8988T (cell line): ENCODE data around the gene TBRG4.

Experiments
- DNase-seq: peaks from one replicate; pipeline ENCODE4 v3.0.0; 2011

TBRG4 gene

GRCh38 chr7:45073031-45073785, 38.3 kb downstream of the TBRG4 start:
- DNase-seq = no peak

- DNase-seq = no peak
These were observed 39.1 kb downstream of the TBRG4 start for GRCh38 chr7:45072131-45073030.

GRCh38 chr7:45071528-45071927, 40.0 kb downstream of the TBRG4 start:
- DNase-seq = no peak

DNA sequence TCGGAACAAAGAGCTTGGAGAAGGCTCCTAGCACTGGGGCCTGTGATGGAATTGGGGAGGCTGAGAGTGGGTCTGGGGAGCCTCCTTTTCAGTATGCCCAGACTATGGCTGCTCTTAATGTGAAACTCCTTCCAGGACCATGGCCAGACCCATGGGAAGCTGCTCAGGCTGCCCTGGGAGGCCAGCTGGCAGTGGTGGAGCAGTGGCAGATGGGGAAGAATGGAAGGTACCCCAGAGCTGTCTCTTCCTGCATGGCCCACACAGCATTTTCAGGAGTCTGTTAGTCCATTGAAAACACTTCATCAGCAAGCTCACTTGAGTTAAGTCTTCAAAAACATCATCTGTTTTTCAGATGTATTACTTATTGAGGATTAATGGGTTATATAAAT, 41.2 kb downstream of the TBRG4 start:
- DNase-seq = no peak

- DNase-seq = no peak
These were observed 41.8 kb downstream of the TBRG4 start for GRCh38 chr7:45069444-45070253.

DNA sequence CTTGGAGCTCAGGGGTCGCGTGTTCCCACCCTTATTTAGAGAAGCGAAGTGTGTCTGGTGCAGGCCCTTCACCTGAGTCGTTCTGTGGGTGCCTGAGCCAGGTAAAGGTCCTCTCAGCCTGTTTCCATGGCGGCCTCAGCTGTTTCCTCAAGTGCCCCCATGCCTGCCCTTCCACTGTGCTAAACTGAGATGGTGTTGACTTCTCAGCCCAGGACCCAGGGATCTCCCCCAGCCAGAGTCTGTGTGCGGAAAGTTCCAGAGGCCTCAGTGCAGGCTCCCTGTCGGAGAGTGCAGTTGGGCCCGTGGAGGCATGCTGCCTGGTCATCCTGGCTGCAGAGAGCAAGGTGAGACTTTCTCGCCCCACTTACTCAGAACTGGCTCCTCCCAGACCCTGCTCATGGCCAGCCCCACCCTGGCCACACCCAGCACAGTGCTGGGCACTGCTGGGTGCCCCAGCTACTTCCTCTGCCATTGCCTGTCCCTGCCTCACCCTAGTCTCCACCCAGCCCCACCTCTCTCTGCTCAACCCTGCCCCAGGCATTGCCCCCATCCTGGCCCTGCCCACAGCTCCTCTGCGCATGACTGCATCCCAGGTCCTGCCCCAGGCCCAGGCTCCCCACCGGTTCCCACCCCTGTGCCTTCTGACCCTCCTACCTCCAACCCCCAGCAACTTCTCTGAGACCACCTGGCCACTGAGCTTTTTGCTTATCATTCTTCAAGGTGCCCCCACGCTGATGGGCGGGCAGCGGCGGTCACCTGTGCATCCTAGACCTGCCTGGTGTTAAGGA, 43.1 kb downstream of the TBRG4 start:
- no peak for DNase-seq

DNA sequence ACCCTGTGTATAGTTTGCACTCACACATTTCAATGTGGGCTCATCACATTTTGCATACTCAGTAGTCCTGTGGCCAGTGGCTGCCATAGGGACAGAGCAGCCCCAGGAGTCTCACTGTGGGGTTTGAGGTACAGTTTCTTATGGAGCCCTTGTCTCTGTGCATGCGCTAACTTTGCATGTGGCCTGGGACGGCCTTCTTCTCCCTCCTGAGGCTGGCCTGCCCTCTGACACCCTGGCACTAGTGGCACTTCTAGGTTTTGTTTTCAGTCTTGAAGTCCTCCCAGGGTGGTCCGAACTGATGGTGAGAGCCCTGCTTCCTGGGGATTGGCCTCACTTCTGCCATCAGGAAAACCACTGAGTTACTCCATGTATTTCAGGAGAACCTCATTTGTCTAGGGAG, 43.9 kb downstream of the TBRG4 start:
- no peak for DNase-seq

DNA sequence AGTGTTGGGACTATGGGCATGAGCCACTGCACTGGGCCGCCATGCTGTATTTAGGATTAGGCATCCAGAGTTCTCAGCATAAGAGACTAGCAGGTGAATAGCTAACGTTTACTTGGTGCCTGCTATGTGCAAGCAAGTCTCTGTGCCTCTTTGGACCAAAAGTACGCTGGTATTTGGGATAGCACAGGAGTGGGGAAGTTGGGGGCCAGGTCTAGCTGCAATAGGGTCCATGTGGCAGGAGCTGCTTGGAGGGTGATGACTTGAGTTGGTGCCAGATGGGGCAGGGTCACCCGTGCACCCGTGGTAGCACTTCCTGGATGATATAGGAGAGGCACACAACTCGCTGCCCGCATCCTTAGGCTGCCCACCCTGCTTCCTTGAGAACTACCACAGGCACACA, 45.1 kb downstream of the TBRG4 start:
- no peak for DNase-seq

DNA sequence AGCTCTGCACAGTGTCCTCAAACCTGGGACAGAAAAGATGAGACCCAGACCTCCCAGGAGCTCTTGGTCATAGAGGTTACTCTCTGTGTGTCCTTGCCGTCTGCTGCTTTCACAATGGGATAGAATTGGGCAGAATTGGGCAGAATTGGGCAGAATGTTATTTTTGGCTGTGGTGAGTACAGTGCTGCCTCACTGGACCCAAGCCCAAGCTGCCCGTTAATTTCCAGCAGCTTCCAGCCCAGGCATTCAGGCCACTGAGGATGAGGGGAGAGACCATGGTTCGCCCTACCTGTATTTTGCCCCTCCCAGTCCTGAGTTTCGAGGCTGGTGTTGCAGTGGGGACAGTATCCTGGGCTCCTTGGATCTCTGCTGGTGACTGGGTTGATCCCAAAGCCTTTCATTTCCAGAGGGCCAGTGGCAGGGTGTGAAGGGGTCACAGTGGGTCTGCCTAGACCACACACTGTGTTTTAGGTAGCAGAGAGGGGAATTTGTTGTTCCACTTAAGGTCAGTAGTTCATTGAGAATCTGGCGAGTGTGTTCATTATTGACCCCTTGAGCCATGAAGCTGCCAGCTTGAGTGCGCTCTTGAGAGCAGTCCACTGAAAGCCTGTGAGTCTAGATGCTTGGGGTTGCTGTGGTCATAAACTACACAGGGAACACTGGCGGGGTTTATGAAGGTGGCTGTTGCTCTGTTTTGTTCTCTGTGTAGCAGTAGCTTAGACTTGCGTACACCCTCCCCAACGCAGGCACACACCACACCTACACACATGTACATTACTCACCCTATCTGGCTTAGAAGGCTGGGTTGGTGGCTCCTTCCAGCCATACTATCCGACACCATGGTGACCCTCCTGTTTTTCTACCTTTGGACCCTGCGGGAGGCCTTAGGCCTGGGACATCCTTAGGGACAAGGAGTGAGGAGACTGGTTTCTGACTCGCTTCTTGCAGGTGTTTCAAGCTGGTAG, 46.2 kb downstream of the TBRG4 start:
- no peak for DNase-seq

DNA sequence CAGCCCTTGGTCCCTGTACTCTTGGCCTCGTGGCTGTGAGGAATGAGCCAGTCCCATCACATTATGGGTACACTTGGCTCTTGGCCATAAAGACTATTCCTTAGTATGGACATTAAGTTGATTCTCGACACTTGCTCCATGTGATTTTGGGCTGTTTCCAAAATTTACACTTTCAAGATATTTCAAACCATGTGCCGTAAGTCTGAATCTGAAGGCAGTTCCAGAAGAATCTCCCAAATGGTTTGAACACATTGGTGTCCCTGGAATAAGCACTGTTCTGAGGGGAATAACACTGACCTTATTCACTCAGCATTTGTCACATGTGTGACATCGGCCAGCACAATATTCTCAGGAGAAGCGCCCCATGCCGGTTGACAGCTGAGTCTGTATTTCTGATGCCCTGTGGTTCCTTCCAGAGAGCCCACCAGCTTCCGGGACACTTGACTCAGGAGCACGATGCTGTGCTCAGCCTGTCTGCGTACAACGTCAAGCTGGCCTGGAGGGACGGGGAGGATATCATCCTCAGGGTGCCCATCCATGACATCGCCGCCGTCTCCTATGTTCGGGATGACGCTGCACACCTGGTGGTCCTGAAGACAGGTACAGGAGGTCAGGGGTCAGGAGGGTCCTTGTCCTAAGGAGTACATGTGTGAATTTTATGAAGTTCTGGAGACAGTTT, 47.3 kb downstream of the TBRG4 start:
- no peak for DNase-seq

DNA sequence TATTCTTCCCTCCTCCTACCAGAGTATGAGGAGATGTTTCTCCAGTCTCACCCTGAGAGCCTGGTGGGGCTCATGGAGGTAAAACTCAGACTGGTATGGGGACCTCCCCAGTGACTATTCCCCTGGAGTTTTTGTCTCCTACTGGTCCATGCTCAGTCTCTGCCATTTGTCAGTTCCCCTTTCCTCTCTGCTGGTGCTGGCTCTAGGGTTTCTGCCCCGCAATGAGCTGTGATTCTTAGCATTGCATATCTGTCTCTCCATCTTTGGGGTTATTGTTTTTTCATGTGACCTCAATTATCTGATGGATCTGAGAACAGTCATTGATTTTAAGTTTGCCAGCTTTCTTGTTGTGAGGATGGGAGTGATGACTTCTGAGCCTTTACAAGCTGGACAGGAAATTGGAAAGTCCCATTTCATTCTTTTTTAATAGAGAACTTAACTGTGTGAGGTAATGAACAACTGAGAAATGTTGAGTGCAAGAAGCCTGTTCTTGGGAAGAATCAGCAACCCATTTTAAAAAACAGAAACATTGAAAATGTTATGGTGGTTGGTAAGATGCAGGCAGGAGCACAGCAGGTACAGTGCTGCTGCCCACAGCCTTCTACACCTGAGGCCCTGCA, 49.6 kb downstream of the TBRG4 start:
- DNase-seq = no peak

- no peak for DNase-seq
These were observed 50.1 kb downstream of the TBRG4 start for GRCh38 chr7:45061352-45061751.

DNA sequence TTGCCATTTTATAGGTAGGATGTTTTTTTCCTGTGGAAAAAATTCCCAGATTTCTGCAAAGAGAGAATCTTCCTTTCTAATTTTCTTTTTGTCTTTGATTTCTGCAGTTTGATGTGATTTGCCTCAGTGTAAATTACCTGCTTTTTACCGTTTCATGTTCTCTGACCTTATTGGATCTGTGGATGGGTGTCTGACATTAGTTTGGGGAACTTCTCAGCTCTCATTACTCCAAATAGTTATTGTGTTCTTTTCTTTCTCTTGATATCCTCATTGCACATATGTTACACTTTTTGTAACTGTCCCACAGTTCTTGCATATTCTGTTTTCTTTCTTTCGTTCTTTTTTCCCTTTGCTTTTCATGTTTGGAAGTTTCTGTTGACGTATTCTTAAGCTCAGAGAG, 51.2 kb downstream of the TBRG4 start:
- DNase-seq = no peak

GRCh38 chr7:45057878-45058277, 53.6 kb downstream of the TBRG4 start:
- no peak for DNase-seq

- DNase-seq = no peak
These were observed 55.8 kb downstream of the TBRG4 start for GRCh38 chr7:45055594-45056219.

GRCh38 chr7:45055016-45055415, 56.5 kb downstream of the TBRG4 start:
- no peak for DNase-seq

GRCh38 chr7:45054442-45054841, 57.1 kb downstream of the TBRG4 start:
- no peak for DNase-seq

DNA sequence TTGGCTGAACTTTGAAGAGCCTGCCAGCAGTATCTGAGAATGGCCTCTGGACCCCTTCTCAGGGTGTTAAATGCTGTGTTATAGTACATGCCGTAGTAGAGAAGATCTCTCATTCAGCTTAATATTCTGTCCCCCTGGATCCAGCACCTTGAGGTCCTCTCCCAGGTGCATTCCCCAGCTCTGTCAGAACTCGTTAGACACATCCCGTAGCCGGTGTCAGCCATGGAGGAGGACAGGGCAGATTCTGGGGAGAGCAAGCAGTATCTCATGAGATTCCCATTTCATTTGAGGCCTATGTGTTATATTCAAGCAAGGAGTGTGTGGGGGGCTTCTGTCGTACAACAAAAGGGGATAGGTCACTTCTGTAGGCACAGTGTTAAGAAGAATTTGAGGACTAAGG, 57.6 kb downstream of the TBRG4 start:
- no peak for DNase-seq

- DNase-seq = no peak
These were observed 58.1 kb downstream of the TBRG4 start for GRCh38 chr7:45053401-45053800.

DNA sequence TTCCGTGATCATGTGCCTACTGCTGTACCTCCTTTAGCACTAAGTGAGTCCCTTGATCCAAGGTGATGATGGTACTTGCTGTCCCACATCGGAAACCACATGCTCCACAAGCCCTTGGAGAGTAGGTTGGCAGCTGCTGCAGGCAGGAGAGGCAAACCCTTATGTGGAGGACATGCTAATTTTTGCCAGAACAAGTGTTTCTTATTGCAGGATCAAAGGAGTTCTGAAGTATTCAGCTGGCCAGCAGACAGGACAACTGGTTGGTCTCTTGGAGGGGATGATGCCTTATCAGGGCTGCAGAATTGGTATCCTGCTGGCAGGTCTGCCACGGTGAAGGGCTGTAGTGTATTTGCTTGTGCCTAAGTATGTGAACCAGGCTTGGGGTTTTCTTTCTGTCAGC, 59.5 kb downstream of the TBRG4 start:
- DNase-seq = no peak
